ENCODE results near the gene FGF19. TPM values are rescaled to one million over a fixed set of nuclear protein-coding genes. Genes with fewer than 3 reads are reported as not detected.

FGF19 gene
- total and polyA plus RNA-seq, 2 donors (not counting 1 experiment from before 2014, with no cell fraction given), result not detected

DNA sequence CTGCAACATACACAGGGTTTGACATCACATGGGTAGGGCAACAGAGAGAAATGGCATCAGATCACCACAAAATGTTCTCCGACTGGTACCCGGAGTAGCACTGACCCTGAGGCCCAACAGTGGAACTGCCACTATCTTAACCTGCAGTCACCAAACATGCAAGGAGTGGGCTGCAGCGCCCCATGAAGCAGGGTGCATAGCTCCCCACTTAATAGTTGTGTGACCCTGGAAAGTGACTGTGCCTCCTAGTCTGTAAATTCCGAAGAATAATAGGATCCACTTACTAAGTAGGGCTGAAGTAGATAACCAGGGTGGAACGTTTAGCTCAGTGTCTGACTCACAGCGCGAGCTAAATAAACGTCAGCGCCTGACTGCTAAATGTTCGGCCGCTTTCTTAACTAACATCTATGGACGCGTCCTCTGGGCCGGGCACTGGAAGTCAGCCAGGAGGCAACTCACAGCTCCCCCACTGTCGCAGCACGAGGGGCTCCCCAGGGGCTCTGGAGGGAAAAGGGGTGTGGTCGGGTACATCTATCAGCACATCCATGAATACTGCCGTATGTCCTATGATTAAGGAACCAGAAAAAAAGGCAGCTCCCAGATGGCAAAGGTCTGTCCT is 29.4 kb downstream of the FGF19 start:
- Histone ChIP-seq H3K4me3 (replicated peaks in 1 of 4; ENCODE audit: control extremely low read depth in 1 of 4, insufficient read depth in 1 of 4, low read depth in 3 of 4, low read length in 4 of 4) (peak overlapping the region; percentile 76 to 100 (median 96)), H3K27ac (ENCODE audit: insufficient read depth, low read length) (peak overlapping the region; percentile 99), H3K9me3 (ENCODE audit: control insufficient read depth, insufficient read depth, low read depth, low read length) (no peaks in the 10 kb centered on the region), H4K20me1 (ENCODE audit: control insufficient read depth, extremely low read depth, insufficient read depth, low read length) (no peaks in the 10 kb centered on the region), H3K36me3 (ENCODE audit: control insufficient read depth, insufficient read depth, low read length) (peaks cover 2% of the 10 kb centered on the region), H2AFZ (ENCODE audit: low read length) (no peak overlapping the region), H3K27me3 (ENCODE audit: control insufficient read depth, insufficient read depth, low read length) (no peaks in the 10 kb centered on the region), H3K9ac (ENCODE audit: insufficient read depth, low read length) (peak overlapping the region; percentile 99), H3K4me2 (ENCODE audit: extremely low read depth, insufficient read depth, low read length) (peak overlapping the region; percentile 99), H3K79me2 (ENCODE audit: control insufficient read depth, insufficient read depth, low read length) (peaks cover 28% of the 10 kb centered on the region), H3K4me1 (ENCODE audit: control insufficient read depth, extremely low read depth, insufficient read depth, low read length) (peaks cover 10% of the 10 kb centered on the region)
- DNase-seq (ENCODE audit: low read depth in 2 of 2), result peak; percentile 86 to 88
- TF ChIP-seq, protein P1, sequence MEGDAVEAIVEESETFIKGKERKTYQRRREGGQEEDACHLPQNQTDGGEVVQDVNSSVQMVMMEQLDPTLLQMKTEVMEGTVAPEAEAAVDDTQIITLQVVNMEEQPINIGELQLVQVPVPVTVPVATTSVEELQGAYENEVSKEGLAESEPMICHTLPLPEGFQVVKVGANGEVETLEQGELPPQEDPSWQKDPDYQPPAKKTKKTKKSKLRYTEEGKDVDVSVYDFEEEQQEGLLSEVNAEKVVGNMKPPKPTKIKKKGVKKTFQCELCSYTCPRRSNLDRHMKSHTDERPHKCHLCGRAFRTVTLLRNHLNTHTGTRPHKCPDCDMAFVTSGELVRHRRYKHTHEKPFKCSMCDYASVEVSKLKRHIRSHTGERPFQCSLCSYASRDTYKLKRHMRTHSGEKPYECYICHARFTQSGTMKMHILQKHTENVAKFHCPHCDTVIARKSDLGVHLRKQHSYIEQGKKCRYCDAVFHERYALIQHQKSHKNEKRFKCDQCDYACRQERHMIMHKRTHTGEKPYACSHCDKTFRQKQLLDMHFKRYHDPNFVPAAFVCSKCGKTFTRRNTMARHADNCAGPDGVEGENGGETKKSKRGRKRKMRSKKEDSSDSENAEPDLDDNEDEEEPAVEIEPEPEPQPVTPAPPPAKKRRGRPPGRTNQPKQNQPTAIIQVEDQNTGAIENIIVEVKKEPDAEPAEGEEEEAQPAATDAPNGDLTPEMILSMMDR (conservative IDR thresholded peaks at IDR 0.05 in 1 of 2, IDR thresholded peaks at IDR 0.05 in 1 of 2; ENCODE audit: low read depth in 1 of 2, low read length in 2 of 2), result no peak
- TF ChIP-seq EZH2 (IDR thresholded peaks at IDR 0.05; ENCODE audit: low read length, missing control alignments), result no peak

DNA sequence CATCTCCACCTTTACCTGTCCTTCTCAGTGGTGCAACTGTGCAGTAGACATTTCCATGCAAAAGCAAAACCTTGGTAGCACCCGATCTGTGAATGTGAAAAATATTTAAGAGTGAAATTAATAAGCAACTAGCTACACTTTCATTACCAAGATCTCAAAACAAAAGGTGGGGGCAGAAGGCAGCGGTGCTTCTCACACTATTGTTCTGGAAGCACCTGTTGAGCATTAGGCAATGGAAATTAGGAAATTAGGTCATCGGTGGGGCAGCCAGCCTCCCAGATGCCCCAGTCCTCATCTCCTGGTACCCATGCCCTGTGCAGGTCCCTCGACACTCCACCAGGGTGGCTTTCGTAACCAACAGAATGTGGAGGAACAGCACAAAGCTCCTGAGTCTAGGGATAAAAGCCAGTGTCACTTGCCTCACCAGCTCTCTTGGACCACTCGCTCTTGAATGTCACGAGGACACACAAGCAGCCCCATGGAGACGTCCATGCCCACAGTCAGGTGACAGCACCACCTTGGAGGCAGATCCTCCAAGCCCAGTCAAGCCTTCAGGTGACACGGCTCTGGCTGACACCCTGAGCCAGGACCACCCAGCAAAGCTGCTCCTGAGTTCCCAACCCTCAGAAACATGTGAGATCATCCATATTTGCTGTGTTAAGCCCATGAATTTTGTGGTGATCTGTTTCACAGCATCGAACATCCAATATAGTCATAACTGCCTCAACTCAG is 31.9 kb downstream of the FGF19 start:
- TF ChIP-seq, protein P1 (conservative IDR thresholded peaks at IDR 0.05 in 1 of 2, IDR thresholded peaks at IDR 0.05 in 1 of 2; ENCODE audit: low read depth in 1 of 2, low read length in 2 of 2), result no peak
- no peak for TF ChIP-seq EZH2 (IDR thresholded peaks at IDR 0.05; ENCODE audit: low read length, missing control alignments)
- no peak overlapping the region for H3K27ac ChIP-seq (ENCODE audit: insufficient read depth, low read length)
- H3K27me3 ChIP-seq (ENCODE audit: control insufficient read depth, insufficient read depth, low read length), result no peaks in the 10 kb centered on the region
- peaks cover 2% of the 10 kb centered on the region for H3K36me3 ChIP-seq (ENCODE audit: control insufficient read depth, insufficient read depth, low read length)
- H3K4me3 ChIP-seq (replicated peaks in 1 of 4; ENCODE audit: control extremely low read depth in 1 of 4, insufficient read depth in 1 of 4, low read depth in 3 of 4, low read length in 4 of 4), result no peak overlapping the region
- no peaks in the 10 kb centered on the region for H4K20me1 ChIP-seq (ENCODE audit: control insufficient read depth, extremely low read depth, insufficient read depth, low read length)
- H3K79me2 ChIP-seq (ENCODE audit: control insufficient read depth, insufficient read depth, low read length), result peaks cover 31% of the 10 kb centered on the region
- peaks cover 10% of the 10 kb centered on the region for H3K4me1 ChIP-seq (ENCODE audit: control insufficient read depth, extremely low read depth, insufficient read depth, low read length)
- H3K9ac ChIP-seq (ENCODE audit: insufficient read depth, low read length), result no peak overlapping the region
- no peak overlapping the region for H3K4me2 ChIP-seq (ENCODE audit: extremely low read depth, insufficient read depth, low read length)
- H3K9me3 ChIP-seq (ENCODE audit: control insufficient read depth, insufficient read depth, low read depth, low read length), result no peaks in the 10 kb centered on the region
- no peak overlapping the region for H2AFZ ChIP-seq (ENCODE audit: low read length)
- no peak for DNase-seq (ENCODE audit: low read depth in 2 of 2)

DNA sequence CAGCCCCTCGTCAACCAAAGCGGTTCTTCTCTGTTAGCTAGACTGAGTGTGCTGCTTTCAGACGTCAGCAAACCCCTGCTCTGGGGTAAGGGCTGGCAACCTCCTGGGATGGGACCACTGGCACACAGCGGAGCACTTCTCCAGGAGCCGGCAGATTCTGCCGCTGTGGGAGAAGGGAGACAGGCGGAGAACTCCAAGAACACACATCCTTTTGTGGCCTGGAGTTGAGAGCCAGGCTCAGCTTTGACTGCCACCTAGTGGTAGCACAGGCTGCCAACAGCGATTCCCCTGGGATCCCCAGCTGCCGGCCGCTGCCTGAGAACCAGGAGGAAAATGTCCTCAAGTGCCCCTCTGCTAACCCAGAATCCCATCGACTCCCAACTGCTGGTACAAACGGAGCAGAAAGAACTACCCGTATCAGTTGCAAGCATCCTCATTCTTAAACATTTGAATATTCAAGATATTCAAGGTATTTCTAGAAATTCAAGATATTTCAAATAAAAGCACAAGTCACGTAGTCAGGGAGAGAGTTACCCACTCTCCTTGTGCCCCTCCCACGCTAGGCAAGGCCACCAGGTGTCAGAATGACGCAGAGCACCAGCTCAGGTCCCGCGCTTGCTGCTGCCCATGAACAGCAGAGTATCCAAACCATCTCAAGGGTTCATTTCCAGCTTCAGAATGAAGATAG is 33.5 kb downstream of the FGF19 start:
- H3K79me2 ChIP-seq (ENCODE audit: control insufficient read depth, insufficient read depth, low read length), result peaks cover 31% of the 10 kb centered on the region
- H3K27ac ChIP-seq (ENCODE audit: insufficient read depth, low read length), result no peak overlapping the region
- peak; percentile 71 to 88 for DNase-seq (ENCODE audit: low read depth in 2 of 2)
- H3K4me2 ChIP-seq (ENCODE audit: extremely low read depth, insufficient read depth, low read length), result peak overlapping the region; percentile 63
- peaks cover 6% of the 10 kb centered on the region for H3K36me3 ChIP-seq (ENCODE audit: control insufficient read depth, insufficient read depth, low read length)
- no peak overlapping the region for H2AFZ ChIP-seq (ENCODE audit: low read length)
- H3K4me3 ChIP-seq (replicated peaks in 1 of 4; ENCODE audit: control extremely low read depth in 1 of 4, insufficient read depth in 1 of 4, low read depth in 3 of 4, low read length in 4 of 4), result no peak overlapping the region
- TF ChIP-seq, protein P1 (conservative IDR thresholded peaks at IDR 0.05 in 1 of 2, IDR thresholded peaks at IDR 0.05 in 1 of 2; ENCODE audit: low read depth in 1 of 2, low read length in 2 of 2), result peak; percentile 93 to 94
- no peak for TF ChIP-seq EZH2 (IDR thresholded peaks at IDR 0.05; ENCODE audit: low read length, missing control alignments)
- H3K9ac ChIP-seq (ENCODE audit: insufficient read depth, low read length), result no peak overlapping the region
- H3K9me3 ChIP-seq (ENCODE audit: control insufficient read depth, insufficient read depth, low read depth, low read length), result no peaks in the 10 kb centered on the region
- no peaks in the 10 kb centered on the region for H4K20me1 ChIP-seq (ENCODE audit: control insufficient read depth, extremely low read depth, insufficient read depth, low read length)
- H3K4me1 ChIP-seq (ENCODE audit: control insufficient read depth, extremely low read depth, insufficient read depth, low read length), result peaks cover 10% of the 10 kb centered on the region
- H3K27me3 ChIP-seq (ENCODE audit: control insufficient read depth, insufficient read depth, low read length), result no peaks in the 10 kb centered on the region

Measured in fibroblast of lung (primary cell).